ENCODE data around the gene ZNRF1.
A peak's percentile ranks its signal among the peaks of the same experiment; 100 is the strongest.

The ZNRF1 gene

GRCh38 chr16:74991593-74992403, 7.0 kb upstream of the ZNRF1 start:
- DNase-seq (ENCODE audit: low spot score): no peak
- no peak for TF ChIP-seq CTCF (IDR thresholded peaks at IDR 0.05; ENCODE audit: extremely low read depth, missing control alignments)

- DNase-seq (ENCODE audit: low spot score): no peak
- TF ChIP-seq CTCF (IDR thresholded peaks at IDR 0.05; ENCODE audit: extremely low read depth, missing control alignments): no peak
Observed at GRCh38 chr16:74995986-74996385, 2.8 kb upstream of the ZNRF1 start.

- DNase-seq (ENCODE audit: low spot score): no peak
- no peak for TF ChIP-seq CTCF (IDR thresholded peaks at IDR 0.05; ENCODE audit: extremely low read depth, missing control alignments)
Observed at GRCh38 chr16:74997042-74997491, 1.8 kb upstream of the ZNRF1 start.

- peak; percentile 79 for DNase-seq (ENCODE audit: low spot score)
- TF ChIP-seq CTCF (IDR thresholded peaks at IDR 0.05; ENCODE audit: extremely low read depth, missing control alignments): no peak
Observed at GRCh38 chr16:74999219-74999608, 390 bp downstream of the ZNRF1 start.

- peak; percentile 53 for DNase-seq (ENCODE audit: low spot score)
- no peak for TF ChIP-seq CTCF (IDR thresholded peaks at IDR 0.05; ENCODE audit: extremely low read depth, missing control alignments)
Observed at GRCh38 chr16:74999609-75000480, 1.0 kb downstream of the ZNRF1 start.

- TF ChIP-seq CTCF (IDR thresholded peaks at IDR 0.05; ENCODE audit: extremely low read depth, missing control alignments): no peak
- DNase-seq (ENCODE audit: low spot score): no peak
Observed at GRCh38 chr16:75000481-75001081, 1.8 kb downstream of the ZNRF1 start.

All from GM20000 (cell line).